HG03025 (cell line): ENCODE results near the gene CA7.
A peak's percentile ranks its signal among the peaks of the same experiment; 100 is the strongest.

Experiments
- ATAC-seq: cut with Tn5 transposase; IDR thresholded peaks from one replicate; pipeline ENCODE4 v1.9.1; 2021; ENCODE audit warnings: mild to moderate bottlenecking, moderate library complexity; ENCODE audit not compliant: unreplicated experiment, low FRiP score

Gene CA7

GRCh38 chr16:66871840-66872239 lies 27.6 kb downstream of the CA7 start:
- no peak for ATAC-seq

- ATAC-seq, result no peak
Measured at GRCh38 chr16:66872559-66872942, 28.3 kb downstream of the CA7 start.

GRCh38 chr16:66872943-66873684 lies 28.9 kb downstream of the CA7 start:
- peak; percentile 70 for ATAC-seq

- ATAC-seq, result no peak
Measured at GRCh38 chr16:66873685-66874055, 29.5 kb downstream of the CA7 start.

- no peak for ATAC-seq
Measured at GRCh38 chr16:66874079-66874775, 30.0 kb downstream of the CA7 start.

- ATAC-seq, result no peak
Measured at GRCh38 chr16:66878067-66878466, 33.9 kb downstream of the CA7 start.

- ATAC-seq, result peak; percentile 95
Measured at GRCh38 chr16:66880288-66881013, 36.2 kb downstream of the CA7 start, which contains the start of gene PDP2. TSS of gene PDP2 (plus strand) at chr16:66880515. CDS start at chr16:66884285, 3,770 bp downstream.

- peak; percentile 1 for ATAC-seq
Measured at GRCh38 chr16:66881014-66881417, 36.8 kb downstream of the CA7 start.

GRCh38 chr16:66881560-66881959 lies 37.3 kb downstream of the CA7 start:
- ATAC-seq, result no peak

GRCh38 chr16:66881964-66882508 lies 37.8 kb downstream of the CA7 start:
- ATAC-seq, result no peak

- ATAC-seq, result no peak
Measured at GRCh38 chr16:66882702-66883101, 38.5 kb downstream of the CA7 start.

GRCh38 chr16:66885491-66885890 lies 41.3 kb downstream of the CA7 start:
- ATAC-seq, result no peak

- ATAC-seq, result no peak
Measured at GRCh38 chr16:66886321-66886720, 42.1 kb downstream of the CA7 start.

- no peak for ATAC-seq
Measured at GRCh38 chr16:66886914-66887313, 42.7 kb downstream of the CA7 start.

- ATAC-seq, result no peak
Measured at GRCh38 chr16:66888647-66889615, 44.7 kb downstream of the CA7 start.

GRCh38 chr16:66889622-66890021 lies 45.4 kb downstream of the CA7 start:
- no peak for ATAC-seq

GRCh38 chr16:66890799-66891198 lies 46.6 kb downstream of the CA7 start:
- ATAC-seq, result no peak

GRCh38 chr16:66891360-66891759 lies 47.1 kb downstream of the CA7 start:
- no peak for ATAC-seq

- no peak for ATAC-seq
Measured at GRCh38 chr16:66891797-66892196, 47.6 kb downstream of the CA7 start.

GRCh38 chr16:66894055-66894454 lies 49.8 kb downstream of the CA7 start:
- ATAC-seq, result no peak
